ENCODE results near the gene ADAMTS20. TPM values are rescaled to one million over a fixed set of nuclear protein-coding genes. Genes with fewer than 3 reads are reported as not detected.

The ADAMTS20 gene
- total RNA-seq, 1 experiment from 2014 or later: not detected

DNA sequence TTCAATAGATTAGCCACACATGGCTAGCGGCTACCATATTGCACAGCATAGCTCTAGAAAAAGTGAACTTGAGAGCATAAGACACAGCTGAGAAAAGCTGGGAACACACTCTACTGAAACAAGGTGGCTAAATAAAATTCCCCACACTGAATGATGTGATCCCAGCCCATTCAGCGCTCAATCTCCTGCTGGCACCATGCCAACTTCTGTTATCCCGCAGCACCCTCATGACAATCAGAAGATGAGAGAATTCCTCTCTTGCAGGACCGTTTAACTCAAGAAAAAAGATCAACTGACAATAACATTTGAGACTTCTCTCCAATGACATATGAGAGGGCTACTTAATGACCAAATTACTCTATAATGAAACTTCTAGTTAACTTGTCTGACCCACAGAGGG lies 115.4 kb downstream of the ADAMTS20 start:
- Mint-ChIP-seq H3K27me3 (ENCODE audit: insufficient read depth, unreplicated experiment) (peaks cover 57% of the 10 kb centered on the region), H3K9me3 (ENCODE audit: unreplicated experiment) (no peaks in the 10 kb centered on the region), H3K27ac (ENCODE audit: low read depth, unreplicated experiment) (no peak overlapping the region), H3K36me3 (ENCODE audit: insufficient read depth, unreplicated experiment) (no peaks in the 10 kb centered on the region), H3K4me1 (ENCODE audit: insufficient read depth, unreplicated experiment) (no peaks in the 10 kb centered on the region), H3K4me3 (ENCODE audit: unreplicated experiment) (no peak overlapping the region)
- BruUV-seq (replicated peaks): no TSS peak
- intact Hi-C loops (cut with micrococcal nuclease): loop anchor here (5.0 kb wide), 1 partner anchor 241 kb away; no protein-coding TSS in a partner anchor
- ChIA-PET POLR2A (no interaction called here), CTCF (no interaction called here)
- no peak for DNase-seq (ENCODE audit: unreplicated experiment)
- TF ChIP-seq, protein P1, sequence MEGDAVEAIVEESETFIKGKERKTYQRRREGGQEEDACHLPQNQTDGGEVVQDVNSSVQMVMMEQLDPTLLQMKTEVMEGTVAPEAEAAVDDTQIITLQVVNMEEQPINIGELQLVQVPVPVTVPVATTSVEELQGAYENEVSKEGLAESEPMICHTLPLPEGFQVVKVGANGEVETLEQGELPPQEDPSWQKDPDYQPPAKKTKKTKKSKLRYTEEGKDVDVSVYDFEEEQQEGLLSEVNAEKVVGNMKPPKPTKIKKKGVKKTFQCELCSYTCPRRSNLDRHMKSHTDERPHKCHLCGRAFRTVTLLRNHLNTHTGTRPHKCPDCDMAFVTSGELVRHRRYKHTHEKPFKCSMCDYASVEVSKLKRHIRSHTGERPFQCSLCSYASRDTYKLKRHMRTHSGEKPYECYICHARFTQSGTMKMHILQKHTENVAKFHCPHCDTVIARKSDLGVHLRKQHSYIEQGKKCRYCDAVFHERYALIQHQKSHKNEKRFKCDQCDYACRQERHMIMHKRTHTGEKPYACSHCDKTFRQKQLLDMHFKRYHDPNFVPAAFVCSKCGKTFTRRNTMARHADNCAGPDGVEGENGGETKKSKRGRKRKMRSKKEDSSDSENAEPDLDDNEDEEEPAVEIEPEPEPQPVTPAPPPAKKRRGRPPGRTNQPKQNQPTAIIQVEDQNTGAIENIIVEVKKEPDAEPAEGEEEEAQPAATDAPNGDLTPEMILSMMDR (IDR thresholded peaks at IDR 0.05; ENCODE audit: unreplicated experiment): no peak

DNA sequence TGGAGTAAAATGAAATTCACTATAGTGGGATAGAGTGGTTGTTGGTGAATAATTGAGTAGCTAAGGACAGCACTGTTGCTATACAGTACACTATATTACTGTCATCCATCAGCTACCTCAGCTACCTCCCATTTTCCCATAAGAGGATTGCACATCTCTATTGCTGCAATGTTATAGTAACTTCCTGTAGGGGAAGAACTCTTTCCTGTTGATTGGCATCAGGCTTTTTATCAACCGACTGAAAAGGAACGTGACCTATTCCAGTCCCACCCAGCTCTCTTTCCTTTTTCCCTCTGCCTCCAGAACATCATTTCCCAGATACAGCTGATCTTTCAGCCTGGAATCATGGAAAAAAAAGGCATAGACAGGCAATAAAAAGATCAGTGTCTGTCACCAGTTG lies 117.4 kb downstream of the ADAMTS20 start:
- Mint-ChIP-seq H3K4me1 (ENCODE audit: insufficient read depth, unreplicated experiment) (no peaks in the 10 kb centered on the region), H3K4me3 (ENCODE audit: unreplicated experiment) (no peak overlapping the region), H3K27ac (ENCODE audit: low read depth, unreplicated experiment) (no peak overlapping the region), H3K9me3 (ENCODE audit: unreplicated experiment) (no peaks in the 10 kb centered on the region), H3K36me3 (ENCODE audit: insufficient read depth, unreplicated experiment) (no peaks in the 10 kb centered on the region), H3K27me3 (ENCODE audit: insufficient read depth, unreplicated experiment) (peaks cover 52% of the 10 kb centered on the region)
- intact Hi-C loops (cut with micrococcal nuclease): loop anchor here (5.0 kb wide), 1 partner anchor 243 kb away; no protein-coding TSS in a partner anchor
- CTCF ChIA-PET: interaction anchor here (0.7 to 1.5 kb wide), 4 partner anchors 10 to 465 kb away, joined by 3 to 8 read pairs (median 3); no protein-coding TSS in a partner anchor
- DNase-seq (ENCODE audit: unreplicated experiment): no peak
- TF ChIP-seq, protein P1 (IDR thresholded peaks at IDR 0.05; ENCODE audit: unreplicated experiment): no peak
- POLR2A ChIA-PET: interaction anchor here (0.7 kb wide), 1 partner anchor 9 kb away, joined by 3 read pairs; no protein-coding TSS in a partner anchor
- no TSS peak for BruUV-seq (replicated peaks)

DNA sequence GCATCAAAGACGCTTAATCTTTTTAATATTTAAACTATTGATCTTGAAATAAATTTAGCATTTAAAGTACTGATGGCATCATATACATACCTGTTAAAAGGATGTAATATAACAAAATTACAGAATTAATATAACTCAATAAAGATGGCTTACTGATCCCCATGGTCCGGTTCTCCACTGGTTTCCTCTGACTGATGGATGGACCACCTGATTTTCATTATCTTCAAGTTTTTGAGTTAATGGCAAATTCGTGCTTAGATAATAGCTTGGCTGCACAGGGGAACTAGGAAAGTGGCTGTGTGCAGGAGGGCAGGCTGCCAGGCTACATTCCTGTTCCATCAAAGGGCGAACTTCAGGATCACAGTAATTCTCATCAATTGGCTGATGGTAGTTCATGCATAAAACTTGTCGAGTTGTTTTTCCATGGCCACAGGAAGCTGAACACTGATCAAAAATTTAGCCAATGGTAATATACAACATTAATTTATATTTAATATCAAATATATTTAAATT lies 123.9 kb downstream of the ADAMTS20 start:
- H3K27ac Mint-ChIP-seq (ENCODE audit: low read depth, unreplicated experiment): no peak overlapping the region
- intact Hi-C loops (cut with micrococcal nuclease): no loop called here
- no peaks in the 10 kb centered on the region for H3K36me3 Mint-ChIP-seq (ENCODE audit: insufficient read depth, unreplicated experiment)
- TF ChIP-seq, protein P1 (IDR thresholded peaks at IDR 0.05; ENCODE audit: unreplicated experiment): no peak
- H3K9me3 Mint-ChIP-seq (ENCODE audit: unreplicated experiment): no peaks in the 10 kb centered on the region
- CTCF ChIA-PET: interaction anchor here (4.8 kb wide), 1 partner anchor 16 kb away, joined by 33 read pairs; no protein-coding TSS in a partner anchor
- no TSS peak for BruUV-seq (replicated peaks)
- H3K4me3 Mint-ChIP-seq (ENCODE audit: unreplicated experiment): no peak overlapping the region
- no peaks in the 10 kb centered on the region for H3K4me1 Mint-ChIP-seq (ENCODE audit: insufficient read depth, unreplicated experiment)
- H3K27me3 Mint-ChIP-seq (ENCODE audit: insufficient read depth, unreplicated experiment): peaks cover 49% of the 10 kb centered on the region
- POLR2A ChIA-PET: interaction anchor here (0.6 kb wide), 1 partner anchor 8 kb away, joined by 4 read pairs; no protein-coding TSS in a partner anchor
- DNase-seq (ENCODE audit: unreplicated experiment): no peak

DNA sequence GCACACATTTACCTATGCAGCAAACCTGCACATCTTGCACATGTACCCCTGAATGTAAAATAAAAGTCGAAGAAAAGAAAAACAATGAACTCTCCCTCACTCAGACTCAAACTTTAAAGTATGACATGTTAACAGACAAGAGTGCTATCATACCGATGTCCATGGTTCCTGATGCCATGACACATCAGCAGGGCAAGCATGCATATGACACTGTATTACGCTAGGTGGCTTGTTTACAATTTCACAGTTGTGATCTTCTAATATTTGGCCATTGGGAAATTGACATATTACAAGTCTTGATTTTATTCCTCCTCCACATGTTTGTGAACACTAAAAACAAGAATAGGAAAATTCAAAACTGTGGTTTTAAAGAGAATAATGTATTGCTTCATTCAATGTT lies 126.6 kb downstream of the ADAMTS20 start:
- CTCF ChIA-PET: no interaction called here
- Mint-ChIP-seq H3K9me3 (ENCODE audit: unreplicated experiment) (no peaks in the 10 kb centered on the region), H3K4me1 (ENCODE audit: insufficient read depth, unreplicated experiment) (no peaks in the 10 kb centered on the region), H3K4me3 (ENCODE audit: unreplicated experiment) (no peak overlapping the region), H3K27me3 (ENCODE audit: insufficient read depth, unreplicated experiment) (peaks cover 43% of the 10 kb centered on the region), H3K36me3 (ENCODE audit: insufficient read depth, unreplicated experiment) (no peaks in the 10 kb centered on the region), H3K27ac (ENCODE audit: low read depth, unreplicated experiment) (no peak overlapping the region)
- no peak for DNase-seq (ENCODE audit: unreplicated experiment)
- POLR2A ChIA-PET: no interaction called here
- intact Hi-C loops (cut with micrococcal nuclease): no loop called here
- TF ChIP-seq, protein P1 (IDR thresholded peaks at IDR 0.05; ENCODE audit: unreplicated experiment): no peak
- no TSS peak for BruUV-seq (replicated peaks)

Data from MCF 10A (cell line).